ENCODE measurements around the gene LRP1. TPM values are rescaled to one million over a fixed set of nuclear protein-coding genes. Genes with fewer than 3 reads are reported as not detected.
A peak's percentile ranks its signal among the peaks of the same experiment; 100 is the strongest.

LRP1 gene
- total RNA-seq, 1 donor from 2014 or later, result 760 TPM

DNA sequence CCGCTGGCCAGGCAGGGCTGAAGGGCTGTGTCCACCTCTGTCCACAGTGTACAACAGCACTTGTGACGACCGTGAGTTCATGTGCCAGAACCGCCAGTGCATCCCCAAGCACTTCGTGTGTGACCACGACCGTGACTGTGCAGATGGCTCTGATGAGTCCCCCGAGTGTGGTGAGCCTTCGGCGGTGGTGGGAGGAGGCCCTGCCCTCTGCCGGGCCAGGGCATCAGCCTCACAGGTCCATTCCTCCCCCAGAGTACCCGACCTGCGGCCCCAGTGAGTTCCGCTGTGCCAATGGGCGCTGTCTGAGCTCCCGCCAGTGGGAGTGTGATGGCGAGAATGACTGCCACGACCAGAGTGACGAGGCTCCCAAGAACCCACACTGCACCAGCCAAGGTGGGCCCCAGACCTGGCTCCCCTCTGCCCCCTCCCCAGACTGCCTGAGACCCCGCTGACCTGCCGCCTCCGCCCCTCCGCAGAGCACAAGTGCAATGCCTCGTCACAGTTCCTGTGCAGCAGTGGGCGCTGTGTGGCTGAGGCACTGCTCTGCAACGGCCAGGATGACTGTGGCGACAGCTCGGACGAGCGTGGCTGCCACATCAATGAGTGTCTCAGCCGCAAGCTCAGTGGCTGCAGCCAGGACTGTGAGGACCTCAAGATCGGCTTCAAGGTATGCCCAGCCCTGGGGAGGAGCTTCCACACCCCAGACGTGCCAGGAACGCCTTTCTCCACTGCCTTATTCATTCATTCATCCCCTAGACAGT lies 67.5 kb downstream of the LRP1 start:
- no peak for ATAC-seq
- DNase-seq (ENCODE audit: low spot score), result no peak
- intact Hi-C loops (cut with DNase I), result no loop called here

- ATAC-seq (no peak), DNase-seq (ENCODE audit: low spot score) (no peak)
- intact Hi-C loops (cut with DNase I), result no loop called here
Measured at GRCh38 chr12:57196439-57196838, 68.2 kb downstream of the LRP1 start.

GRCh38 chr12:57196956-57197355 lies 68.7 kb downstream of the LRP1 start:
- ATAC-seq (no peak), DNase-seq (ENCODE audit: low spot score) (no peak)
- intact Hi-C loops (cut with DNase I), result no loop called here

DNA sequence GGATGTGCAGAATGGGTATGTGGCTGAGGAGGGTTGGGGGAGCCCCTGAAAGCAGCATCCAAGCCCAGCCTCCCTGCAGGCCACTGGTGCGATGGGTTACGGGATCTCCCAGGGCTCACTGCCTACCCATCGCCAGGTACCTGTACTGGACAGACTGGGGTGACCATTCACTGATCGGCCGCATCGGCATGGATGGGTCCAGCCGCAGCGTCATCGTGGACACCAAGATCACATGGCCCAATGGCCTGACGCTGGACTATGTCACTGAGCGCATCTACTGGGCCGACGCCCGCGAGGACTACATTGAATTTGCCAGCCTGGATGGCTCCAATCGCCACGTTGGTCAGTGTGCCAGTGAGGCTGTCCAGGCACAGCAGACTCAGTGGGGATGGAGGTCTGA lies 70.0 kb downstream of the LRP1 start:
- no peak for ATAC-seq
- intact Hi-C loops (cut with DNase I), result no loop called here
- DNase-seq (ENCODE audit: low spot score), result no peak

DNA sequence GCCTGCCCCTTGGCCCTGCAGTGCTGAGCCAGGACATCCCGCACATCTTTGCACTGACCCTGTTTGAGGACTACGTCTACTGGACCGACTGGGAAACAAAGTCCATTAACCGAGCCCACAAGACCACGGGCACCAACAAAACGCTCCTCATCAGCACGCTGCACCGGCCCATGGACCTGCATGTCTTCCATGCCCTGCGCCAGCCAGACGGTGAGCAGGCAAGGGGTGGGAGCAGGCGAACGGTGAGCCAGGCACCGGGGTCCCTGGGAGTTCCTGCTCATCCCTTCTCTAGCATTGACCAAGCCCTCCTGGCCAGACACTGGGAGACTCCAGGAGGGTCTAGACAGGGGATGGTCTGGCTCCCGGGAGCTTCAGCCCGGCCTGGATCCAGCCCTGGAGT lies 70.9 kb downstream of the LRP1 start:
- ATAC-seq, result no peak
- intact Hi-C loops (cut with DNase I), result no loop called here
- no peak for DNase-seq (ENCODE audit: low spot score)

- ATAC-seq (no peak), DNase-seq (ENCODE audit: low spot score) (no peak)
- intact Hi-C loops (cut with DNase I), result no loop called here
Measured at GRCh38 chr12:57200497-57200896, 72.2 kb downstream of the LRP1 start.

DNA sequence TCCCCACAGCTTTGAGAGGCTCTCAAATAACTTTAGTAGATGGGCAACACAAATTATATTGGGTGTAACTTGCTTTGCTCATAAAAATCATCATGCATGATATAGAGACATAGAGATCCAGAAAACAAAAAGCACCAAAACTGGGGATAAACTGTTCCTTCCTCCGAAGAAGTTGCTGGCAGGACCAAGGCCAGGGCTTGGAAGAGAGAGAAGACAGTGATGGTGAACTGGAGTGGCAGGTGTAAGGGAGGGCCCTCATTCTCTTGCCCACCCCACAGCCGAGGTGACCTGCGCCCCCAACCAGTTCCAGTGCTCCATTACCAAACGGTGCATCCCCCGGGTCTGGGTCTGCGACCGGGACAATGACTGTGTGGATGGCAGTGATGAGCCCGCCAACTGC lies 72.9 kb downstream of the LRP1 start:
- intact Hi-C loops (cut with DNase I), result no loop called here
- ATAC-seq (no peak), DNase-seq (ENCODE audit: low spot score) (no peak)

- intact Hi-C loops (cut with DNase I), result no loop called here
- DNase-seq (ENCODE audit: low spot score), result no peak
- no peak for ATAC-seq
Measured at GRCh38 chr12:57201631-57202030, 73.3 kb downstream of the LRP1 start.

DNA sequence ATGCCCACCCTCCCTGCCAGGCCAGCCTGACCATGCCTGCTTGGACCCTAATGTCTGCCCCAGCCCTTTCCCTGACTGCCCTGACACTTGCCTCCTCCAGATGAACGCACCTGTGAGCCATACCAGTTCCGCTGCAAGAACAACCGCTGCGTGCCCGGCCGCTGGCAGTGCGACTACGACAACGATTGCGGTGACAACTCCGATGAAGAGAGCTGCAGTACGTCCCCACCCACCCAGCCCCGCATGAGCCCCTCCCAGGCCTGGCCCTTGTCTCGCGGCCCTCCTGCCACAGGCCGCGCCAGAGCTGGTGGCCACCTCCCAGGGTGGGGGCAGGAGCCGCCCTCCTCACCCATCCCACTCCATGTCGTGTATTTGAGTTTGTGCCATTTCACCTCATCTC lies 74.0 kb downstream of the LRP1 start:
- ATAC-seq (no peak), DNase-seq (ENCODE audit: low spot score) (no peak)
- intact Hi-C loops (cut with DNase I), result no loop called here

GRCh38 chr12:57203201-57203600 lies 74.9 kb downstream of the LRP1 start:
- DNase-seq (ENCODE audit: low spot score), result no peak
- ATAC-seq, result no peak
- intact Hi-C loops (cut with DNase I), result no loop called here

DNA sequence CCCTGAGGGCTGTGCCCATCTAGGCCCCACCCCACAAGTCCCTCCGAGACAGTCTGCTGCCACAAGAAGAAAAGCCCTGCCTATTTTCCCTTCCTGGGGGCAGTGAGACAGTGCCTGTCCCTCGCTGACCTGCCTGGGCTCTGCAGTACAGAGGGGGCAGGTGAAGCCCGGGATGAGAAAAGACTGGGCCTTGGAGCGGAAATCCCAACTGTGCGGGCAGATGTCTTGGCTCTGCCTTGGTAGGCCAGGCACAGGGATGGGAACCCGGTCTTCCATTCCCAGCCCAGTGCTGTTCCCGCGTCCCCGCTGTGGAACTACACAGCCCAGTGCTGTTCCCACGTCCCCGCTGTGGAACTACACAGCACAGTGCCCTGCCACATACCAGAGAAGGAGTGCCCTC lies 75.5 kb downstream of the LRP1 start:
- DNase-seq (ENCODE audit: low spot score), result no peak
- ATAC-seq, result no peak
- intact Hi-C loops (cut with DNase I), result no loop called here

DNA sequence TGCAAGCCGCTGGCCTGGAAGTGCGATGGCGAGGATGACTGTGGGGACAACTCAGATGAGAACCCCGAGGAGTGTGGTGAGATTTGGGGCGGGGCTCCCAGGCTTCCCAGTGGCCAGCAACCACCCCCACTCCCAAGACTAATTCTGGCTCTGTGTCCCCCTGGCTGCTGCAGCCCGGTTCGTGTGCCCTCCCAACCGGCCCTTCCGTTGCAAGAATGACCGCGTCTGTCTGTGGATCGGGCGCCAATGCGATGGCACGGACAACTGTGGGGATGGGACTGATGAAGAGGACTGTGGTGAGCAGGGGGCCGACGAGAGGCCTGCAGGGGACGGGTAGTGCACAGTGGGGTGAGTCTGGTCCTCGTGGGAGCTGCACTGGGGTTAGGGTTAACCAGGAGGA lies 76.2 kb downstream of the LRP1 start:
- ATAC-seq (no peak), DNase-seq (ENCODE audit: low spot score) (no peak)
- intact Hi-C loops (cut with DNase I), result no loop called here

DNA sequence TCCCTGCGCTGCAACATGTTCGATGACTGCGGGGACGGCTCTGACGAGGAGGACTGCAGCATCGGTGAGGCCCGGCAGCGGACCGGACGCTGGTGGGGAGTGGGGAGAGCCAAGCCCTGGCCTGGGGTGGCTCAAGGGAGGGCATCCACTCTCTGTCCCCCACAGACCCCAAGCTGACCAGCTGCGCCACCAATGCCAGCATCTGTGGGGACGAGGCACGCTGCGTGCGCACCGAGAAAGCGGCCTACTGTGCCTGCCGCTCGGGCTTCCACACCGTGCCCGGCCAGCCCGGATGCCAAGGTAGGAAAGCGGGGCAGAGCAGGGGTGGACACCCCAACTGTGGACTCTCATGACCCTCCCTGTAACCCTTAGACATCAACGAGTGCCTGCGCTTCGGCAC lies 76.9 kb downstream of the LRP1 start:
- DNase-seq (ENCODE audit: low spot score) (no peak), ATAC-seq (peak; percentile 1)
- intact Hi-C loops (cut with DNase I), result no loop called here

DNA sequence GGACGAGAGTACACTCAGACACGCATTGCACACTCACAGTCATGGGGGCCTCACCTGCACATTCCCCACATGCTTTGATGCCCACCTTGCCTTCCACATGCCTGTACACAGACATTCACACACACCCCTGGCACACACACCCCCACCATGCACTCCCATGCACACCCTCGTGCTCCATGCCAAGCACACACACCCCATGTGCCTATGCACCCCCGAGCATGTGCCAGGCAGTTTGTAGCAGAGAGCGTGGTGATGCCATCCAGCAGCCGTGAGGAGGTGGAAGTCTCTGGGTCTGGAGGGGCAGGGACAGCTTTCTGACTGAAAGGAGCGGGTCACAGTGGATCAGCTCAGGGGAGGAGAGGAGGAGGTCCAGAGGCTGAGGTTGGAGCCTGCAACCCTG lies 77.6 kb downstream of the LRP1 start:
- ATAC-seq, result no peak
- DNase-seq (ENCODE audit: low spot score), result no peak
- intact Hi-C loops (cut with DNase I), result no loop called here

DNA sequence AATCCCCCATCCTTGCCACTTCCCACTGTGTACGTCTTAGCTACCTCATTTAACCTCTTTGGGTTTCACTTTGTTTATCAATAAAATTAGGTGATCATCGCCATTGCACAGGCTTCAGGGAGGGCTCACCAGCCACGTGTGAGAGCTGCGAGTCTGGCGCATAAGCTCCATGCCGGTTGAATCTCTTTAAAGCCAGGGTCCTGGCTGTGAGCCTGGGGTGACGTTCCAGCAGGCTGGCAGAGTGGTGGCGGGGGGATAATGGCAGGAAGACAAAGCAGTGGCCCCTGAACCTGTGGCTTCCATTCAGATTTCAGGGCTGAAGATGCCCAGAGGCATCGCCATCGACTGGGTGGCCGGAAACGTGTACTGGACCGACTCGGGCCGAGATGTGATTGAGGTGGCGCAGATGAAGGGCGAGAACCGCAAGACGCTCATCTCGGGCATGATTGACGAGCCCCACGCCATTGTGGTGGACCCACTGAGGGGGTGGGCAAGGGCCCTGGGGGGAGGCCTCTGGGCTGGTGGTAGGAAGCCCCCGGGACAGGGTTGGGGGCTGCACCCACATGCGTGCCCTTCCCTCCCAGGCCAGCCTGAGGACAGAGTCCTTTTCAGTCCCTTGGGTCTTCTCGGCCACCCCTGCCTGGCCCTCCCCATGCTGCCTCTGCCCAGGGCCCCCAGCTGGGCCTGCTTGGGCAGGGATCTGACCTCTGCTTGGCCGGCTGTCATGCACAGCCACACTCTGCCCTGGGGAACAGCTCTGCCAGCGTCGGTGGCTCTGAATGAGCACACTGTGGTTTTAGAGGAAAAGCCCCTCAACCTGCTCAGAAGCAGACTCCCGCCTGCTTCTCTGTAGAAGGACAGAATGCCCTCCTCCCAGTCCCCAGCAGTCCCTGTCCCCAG lies 79.7 kb downstream of the LRP1 start:
- DNase-seq (ENCODE audit: low spot score), result no peak
- no peak for ATAC-seq
- intact Hi-C loops (cut with DNase I), result no loop called here

DNA sequence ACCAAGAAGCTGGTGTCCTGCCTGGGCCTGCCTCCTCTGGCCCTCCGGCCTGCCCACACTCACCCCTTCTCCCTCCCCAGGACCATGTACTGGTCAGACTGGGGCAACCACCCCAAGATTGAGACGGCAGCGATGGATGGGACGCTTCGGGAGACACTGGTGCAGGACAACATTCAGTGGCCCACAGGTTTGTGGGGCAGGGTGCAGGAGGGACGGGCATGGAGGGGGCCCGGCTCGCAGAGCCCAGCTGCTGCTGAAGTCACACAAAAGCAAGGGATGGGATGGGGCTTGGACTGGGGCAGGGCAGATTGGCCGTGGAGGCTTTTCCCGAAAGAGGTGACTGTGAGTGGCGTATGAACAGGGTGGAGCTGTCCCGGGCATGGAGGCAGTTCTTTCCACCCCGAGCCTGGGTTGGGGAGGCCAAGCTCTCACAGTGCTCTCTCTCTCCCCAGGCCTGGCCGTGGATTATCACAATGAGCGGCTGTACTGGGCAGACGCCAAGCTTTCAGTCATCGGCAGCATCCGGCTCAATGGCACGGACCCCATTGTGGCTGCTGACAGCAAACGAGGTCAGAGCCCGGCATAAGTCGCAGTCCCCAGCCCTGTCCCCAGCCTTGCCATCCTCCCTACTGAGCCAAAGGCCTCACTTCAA lies 80.5 kb downstream of the LRP1 start:
- no peak for ATAC-seq
- intact Hi-C loops (cut with DNase I), result no loop called here
- DNase-seq (ENCODE audit: low spot score), result no peak

DNA sequence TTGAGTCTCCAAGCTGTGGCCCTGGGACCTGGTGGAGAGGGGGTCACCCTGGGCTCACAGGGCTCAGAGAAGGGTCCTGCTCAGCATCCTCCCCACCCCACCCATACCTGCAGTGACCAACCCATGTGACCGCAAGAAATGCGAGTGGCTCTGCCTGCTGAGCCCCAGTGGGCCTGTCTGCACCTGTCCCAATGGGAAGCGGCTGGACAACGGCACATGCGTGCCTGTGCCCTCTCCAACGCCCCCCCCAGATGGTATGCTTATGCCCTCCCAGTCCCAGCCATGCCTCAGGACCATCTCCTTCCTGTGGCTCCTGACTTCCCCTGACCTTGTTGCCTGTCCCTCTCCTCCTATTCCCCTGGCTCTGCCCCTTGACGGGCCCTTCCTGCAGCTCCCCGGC lies 81.6 kb downstream of the LRP1 start:
- ATAC-seq, result no peak
- intact Hi-C loops (cut with DNase I), result no loop called here
- DNase-seq (ENCODE audit: low spot score), result no peak

DNA sequence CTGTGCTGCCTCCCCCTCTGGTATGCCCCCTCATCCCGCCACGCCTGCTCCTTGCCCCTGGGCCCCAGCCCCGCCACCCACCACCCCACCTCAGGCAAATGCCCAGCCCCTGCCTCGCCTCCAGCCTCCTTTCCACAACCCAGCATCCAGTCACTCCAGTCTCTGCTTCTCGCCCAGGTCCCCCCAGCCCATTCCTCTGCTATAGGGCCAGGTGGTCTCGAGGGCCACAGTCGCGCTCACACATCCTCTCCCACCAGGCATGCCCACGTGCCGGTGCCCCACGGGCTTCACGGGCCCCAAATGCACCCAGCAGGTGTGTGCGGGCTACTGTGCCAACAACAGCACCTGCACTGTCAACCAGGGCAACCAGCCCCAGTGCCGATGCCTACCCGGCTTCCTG lies 82.2 kb downstream of the LRP1 start:
- DNase-seq (ENCODE audit: low spot score), result no peak
- intact Hi-C loops (cut with DNase I), result no loop called here
- no peak for ATAC-seq

- intact Hi-C loops (cut with DNase I), result no loop called here
- no peak for ATAC-seq
Measured at GRCh38 chr12:57210926-57211692, 82.8 kb downstream of the LRP1 start.

More at GRCh38 chr12:57210926-57211692, 82.8 kb downstream of the LRP1 start:
- no peak for DNase-seq (ENCODE audit: low spot score)

All from sciatic nerve (tissue), 2 donors.